K562 (cell line): Measurements from ENCODE around the gene GEMIN4.

Experiments
- CTCF ChIP-seq, 3 experiments: IDR thresholded peaks in 2 of 3; conservative IDR thresholded peaks in 1 of 3; 2 replicates each; pipeline ENCODE4 v1.5.1; 2011 to 2012; ENCODE audit warnings: low read length in 3 of 3, mild to moderate bottlenecking in 3 of 3, control low read depth in 2 of 3, improper control_type of control experiment in 1 of 3, inconsistent platforms in 1 of 3, low read depth in 1 of 3, mixed read lengths in 1 of 3, moderate library complexity in 1 of 3; ENCODE audit not compliant: insufficient read depth in 2 of 3
- POLR2AphosphoS5 ChIP-seq: IDR thresholded peaks from 2 replicates; pipeline ENCODE4 v1.6.1; 2011; ENCODE audit warnings: mild to moderate bottlenecking, low read depth, low read length, moderate library complexity; ENCODE audit not compliant: control insufficient read depth, insufficient read depth

DNA sequence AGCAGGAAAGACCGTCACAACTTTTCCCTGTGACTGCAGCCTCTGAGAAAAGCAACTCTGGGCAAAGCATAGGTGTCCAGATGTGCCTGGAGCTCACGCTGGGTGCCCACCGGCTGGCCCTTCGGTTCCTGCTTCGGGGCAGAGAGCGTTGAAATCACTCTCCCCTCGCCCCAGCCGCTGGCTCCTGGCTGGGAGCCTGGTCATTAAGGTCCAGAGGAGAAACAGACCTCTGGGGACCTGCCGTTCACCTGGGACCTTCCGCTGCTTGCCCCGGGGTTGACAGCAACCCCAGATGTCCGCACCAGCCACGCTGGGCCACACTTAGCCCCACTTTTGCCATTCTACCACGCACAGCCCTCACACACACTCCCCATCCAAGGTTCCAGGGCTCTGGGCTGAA lies 43.2 kb upstream of the GEMIN4 start:
- TF ChIP-seq POLR2AphosphoS5 = no peak
- no peak for TF ChIP-seq CTCF (IDR thresholded peaks at IDR 0.05 in 2 of 3, conservative IDR thresholded peaks at IDR 0.05 in 1 of 3; ENCODE audit: insufficient read depth in 2 of 3, low read depth in 1 of 3, low read length in 3 of 3)
